ENCODE data around the gene CFDP1. TPM values are rescaled to one million over a fixed set of nuclear protein-coding genes. Genes with fewer than 3 reads are reported as not detected.

The CFDP1 gene
- polyA plus RNA-seq, 3 donors = 12.9 to 23.2 (median 19.0) TPM

GRCh38 chr16:75398333-75398732 is 35.0 kb downstream of the CFDP1 start:
- no peaks in the 10 kb centered on the region for H3K9me3 Mint-ChIP-seq
- Histone ChIP-seq H3K27me3 (ENCODE audit: control insufficient read depth in 2 of 2, insufficient read depth in 2 of 2, low read length in 2 of 2) (no peaks in the 10 kb centered on the region), H3K79me2 (ENCODE audit: insufficient read depth, low read length) (no peaks in the 10 kb centered on the region), H3K9me3 (replicated peaks in 1 of 2; ENCODE audit: control insufficient read depth in 1 of 2, insufficient read depth in 1 of 2, low read length in 2 of 2) (no peaks in the 10 kb centered on the region), H2AFZ (ENCODE audit: insufficient read depth, low read depth, low read length, poor library complexity, severe bottlenecking) (no peak overlapping the region), H3K4me1 (ENCODE audit: control insufficient read depth in 1 of 2, insufficient read depth in 2 of 2, low read length in 2 of 2) (no peaks in the 10 kb centered on the region), H3K27ac (ENCODE audit: low read depth in 1 of 2, low read length in 2 of 2) (no peak overlapping the region), H3K4me3 (replicated peaks in 1 of 3; ENCODE audit: low read depth in 2 of 3, low read length in 3 of 3) (no peak overlapping the region), H4K20me1 (ENCODE audit: insufficient read depth, low read length) (no peaks in the 10 kb centered on the region), H3K4me2 (replicated peaks; ENCODE audit: extremely low read depth, low read length, poor library complexity, severe bottlenecking) (no peak overlapping the region), H3K36me3 (replicated peaks in 1 of 2; ENCODE audit: control insufficient read depth in 1 of 2, insufficient read depth in 2 of 2, low read length in 2 of 2) (peaks cover 10 to 22% of the 10 kb centered on the region in 2 donors), H3K9ac (ENCODE audit: insufficient read depth, low read length, poor library complexity, severe bottlenecking) (no peak overlapping the region)
- intact Hi-C loops (cut with micrococcal nuclease) = no loop called here
- no peaks in the 10 kb centered on the region for H3K4me1 Mint-ChIP-seq
- no peak for DNase-seq
- H3K27me3 Mint-ChIP-seq (ENCODE audit: low read depth in 3 of 3) = peaks cover 2 to 5% (median 2%) of the 10 kb centered on the region in 3 donors
- TF ChIP-seq, protein P1, sequence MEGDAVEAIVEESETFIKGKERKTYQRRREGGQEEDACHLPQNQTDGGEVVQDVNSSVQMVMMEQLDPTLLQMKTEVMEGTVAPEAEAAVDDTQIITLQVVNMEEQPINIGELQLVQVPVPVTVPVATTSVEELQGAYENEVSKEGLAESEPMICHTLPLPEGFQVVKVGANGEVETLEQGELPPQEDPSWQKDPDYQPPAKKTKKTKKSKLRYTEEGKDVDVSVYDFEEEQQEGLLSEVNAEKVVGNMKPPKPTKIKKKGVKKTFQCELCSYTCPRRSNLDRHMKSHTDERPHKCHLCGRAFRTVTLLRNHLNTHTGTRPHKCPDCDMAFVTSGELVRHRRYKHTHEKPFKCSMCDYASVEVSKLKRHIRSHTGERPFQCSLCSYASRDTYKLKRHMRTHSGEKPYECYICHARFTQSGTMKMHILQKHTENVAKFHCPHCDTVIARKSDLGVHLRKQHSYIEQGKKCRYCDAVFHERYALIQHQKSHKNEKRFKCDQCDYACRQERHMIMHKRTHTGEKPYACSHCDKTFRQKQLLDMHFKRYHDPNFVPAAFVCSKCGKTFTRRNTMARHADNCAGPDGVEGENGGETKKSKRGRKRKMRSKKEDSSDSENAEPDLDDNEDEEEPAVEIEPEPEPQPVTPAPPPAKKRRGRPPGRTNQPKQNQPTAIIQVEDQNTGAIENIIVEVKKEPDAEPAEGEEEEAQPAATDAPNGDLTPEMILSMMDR (IDR thresholded peaks at IDR 0.05) = no peak
- peaks cover 44 to 47% of the 10 kb centered on the region in 2 donors for H3K36me3 Mint-ChIP-seq
- H3K27ac Mint-ChIP-seq = no peak overlapping the region
- 88% methylated on average over 1 of the region's 1 CpG for WGBS (ENCODE audit: insufficient coverage)
- H3K4me3 Mint-ChIP-seq = no peak overlapping the region

GRCh38 chr16:75394941-75395340 is 38.4 kb downstream of the CFDP1 start:
- DNase-seq = no peak
- no peak overlapping the region for H2AFZ ChIP-seq (ENCODE audit: insufficient read depth, low read depth, low read length, poor library complexity, severe bottlenecking)
- H3K27ac Mint-ChIP-seq = no peak overlapping the region
- no peaks in the 10 kb centered on the region for H3K4me1 Mint-ChIP-seq
- no peaks in the 10 kb centered on the region for H3K9me3 ChIP-seq (replicated peaks in 1 of 2; ENCODE audit: control insufficient read depth in 1 of 2, insufficient read depth in 1 of 2, low read length in 2 of 2)
- no peak overlapping the region for H3K4me3 ChIP-seq (replicated peaks in 1 of 3; ENCODE audit: low read depth in 2 of 3, low read length in 3 of 3)
- H3K4me3 Mint-ChIP-seq = peak overlapping the region in 1 of 2 donors; percentile 28
- peaks cover 0 to 4% (median 0%) of the 10 kb centered on the region in 7 donors for H3K9me3 Mint-ChIP-seq
- no peaks in the 10 kb centered on the region for H3K4me1 ChIP-seq (ENCODE audit: control insufficient read depth in 1 of 2, insufficient read depth in 2 of 2, low read length in 2 of 2)
- no peak overlapping the region for H3K9ac ChIP-seq (ENCODE audit: insufficient read depth, low read length, poor library complexity, severe bottlenecking)
- no peaks in the 10 kb centered on the region for H3K79me2 ChIP-seq (ENCODE audit: insufficient read depth, low read length)
- 88% methylated on average over 3 of the region's 5 CpGs for WGBS (ENCODE audit: insufficient coverage)
- intact Hi-C loops (cut with micrococcal nuclease) = no loop called here
- peaks cover 16 to 23% (median 17%) of the 10 kb centered on the region in 3 donors for H3K27me3 Mint-ChIP-seq (ENCODE audit: low read depth in 3 of 3)
- H3K36me3 Mint-ChIP-seq = peaks cover 59 to 63% of the 10 kb centered on the region in 2 donors
- peaks cover 5% of the 10 kb centered on the region for H4K20me1 ChIP-seq (ENCODE audit: insufficient read depth, low read length)
- no peak overlapping the region for H3K27ac ChIP-seq (ENCODE audit: low read depth in 1 of 2, low read length in 2 of 2)
- peaks cover 27 to 47% of the 10 kb centered on the region in 2 donors for H3K36me3 ChIP-seq (replicated peaks in 1 of 2; ENCODE audit: control insufficient read depth in 1 of 2, insufficient read depth in 2 of 2, low read length in 2 of 2)
- H3K4me2 ChIP-seq (replicated peaks; ENCODE audit: extremely low read depth, low read length, poor library complexity, severe bottlenecking) = no peak overlapping the region
- H3K27me3 ChIP-seq (ENCODE audit: control insufficient read depth in 2 of 2, insufficient read depth in 2 of 2, low read length in 2 of 2) = peaks cover 6 to 11% of the 10 kb centered on the region in 2 donors
- TF ChIP-seq, protein P1 (IDR thresholded peaks at IDR 0.05) = no peak

All from CD14-positive monocyte (primary cell).